ENCODE measurements around the gene KLHL28.

KLHL28 gene, protein sequence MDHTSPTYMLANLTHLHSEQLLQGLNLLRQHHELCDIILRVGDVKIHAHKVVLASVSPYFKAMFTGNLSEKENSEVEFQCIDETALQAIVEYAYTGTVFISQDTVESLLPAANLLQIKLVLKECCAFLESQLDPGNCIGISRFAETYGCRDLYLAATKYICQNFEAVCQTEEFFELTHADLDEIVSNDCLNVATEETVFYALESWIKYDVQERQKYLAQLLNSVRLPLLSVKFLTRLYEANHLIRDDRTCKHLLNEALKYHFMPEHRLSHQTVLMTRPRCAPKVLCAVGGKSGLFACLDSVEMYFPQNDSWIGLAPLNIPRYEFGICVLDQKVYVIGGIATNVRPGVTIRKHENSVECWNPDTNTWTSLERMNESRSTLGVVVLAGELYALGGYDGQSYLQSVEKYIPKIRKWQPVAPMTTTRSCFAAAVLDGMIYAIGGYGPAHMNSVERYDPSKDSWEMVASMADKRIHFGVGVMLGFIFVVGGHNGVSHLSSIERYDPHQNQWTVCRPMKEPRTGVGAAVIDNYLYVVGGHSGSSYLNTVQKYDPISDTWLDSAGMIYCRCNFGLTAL

DNA sequence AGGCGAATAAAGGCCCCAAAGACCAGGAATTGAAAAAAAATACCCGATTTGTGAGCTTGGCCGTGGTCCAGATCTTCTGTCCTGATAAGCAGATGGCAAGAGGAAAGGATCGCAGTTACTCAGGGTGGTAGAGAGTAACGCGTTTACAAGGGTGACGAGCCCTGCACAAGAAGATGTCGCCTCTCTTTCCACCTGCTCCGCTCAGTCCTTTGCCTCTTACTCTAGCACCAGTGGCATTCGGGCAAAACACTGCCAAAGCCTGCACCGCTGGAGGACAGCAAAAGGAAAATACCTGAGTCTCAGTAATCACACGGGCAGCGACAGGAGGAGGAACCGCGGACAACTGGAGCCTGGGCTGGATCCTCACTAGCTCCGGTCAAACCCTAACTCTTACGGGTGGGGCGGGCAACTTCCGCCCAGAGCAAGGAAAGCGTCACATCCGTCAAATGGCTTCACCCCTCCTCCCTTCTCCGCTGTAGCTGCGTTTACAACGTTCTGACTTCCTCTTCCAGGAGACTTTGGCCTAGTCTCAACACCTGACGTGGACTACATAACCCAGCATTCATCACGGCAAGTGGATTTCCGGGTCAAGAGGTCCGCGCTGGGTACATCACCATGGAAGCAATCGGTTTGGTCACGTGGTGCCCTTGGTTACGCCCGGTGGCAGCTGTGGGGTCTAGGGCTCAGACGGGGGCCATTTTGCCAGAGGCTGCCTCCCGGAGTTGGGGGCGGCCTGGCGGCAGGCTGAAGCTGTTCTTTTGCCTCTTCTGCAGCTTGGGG lies at the start of gene KLHL28, which contains the start of gene TOGARAM1:
Gene KLHL28, minus strand, starts transcription at position 394 of the 780 bp plus-strand sequence. CDS start 16,019 bp downstream, outside the sequence.
Gene TOGARAM1, plus strand, starts transcription at position 637 of the 780 bp plus-strand sequence. CDS start 232 bp downstream, outside the sequence.
- DNase-seq, result peak; percentile 100

DNA sequence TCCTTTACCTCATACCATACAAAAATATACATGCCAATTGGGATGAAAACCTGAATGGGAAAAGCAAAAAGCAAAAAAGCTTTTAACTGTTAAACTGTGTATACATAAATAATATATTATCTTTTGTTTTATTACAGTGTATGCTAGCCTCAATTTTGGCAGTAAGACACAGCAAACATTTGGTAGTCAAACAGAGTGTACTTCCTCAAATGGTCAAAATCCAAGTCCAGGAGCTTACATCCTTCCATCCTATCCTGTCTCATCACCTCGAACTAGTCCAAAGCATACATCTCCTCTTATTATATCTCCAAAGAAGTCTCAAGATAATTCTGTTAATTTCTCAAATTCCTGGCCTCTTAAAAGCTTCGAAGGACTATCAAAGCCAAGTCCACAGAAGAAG lies 42.2 kb upstream of the KLHL28 start:
- DNase-seq, result no peak

DNA sequence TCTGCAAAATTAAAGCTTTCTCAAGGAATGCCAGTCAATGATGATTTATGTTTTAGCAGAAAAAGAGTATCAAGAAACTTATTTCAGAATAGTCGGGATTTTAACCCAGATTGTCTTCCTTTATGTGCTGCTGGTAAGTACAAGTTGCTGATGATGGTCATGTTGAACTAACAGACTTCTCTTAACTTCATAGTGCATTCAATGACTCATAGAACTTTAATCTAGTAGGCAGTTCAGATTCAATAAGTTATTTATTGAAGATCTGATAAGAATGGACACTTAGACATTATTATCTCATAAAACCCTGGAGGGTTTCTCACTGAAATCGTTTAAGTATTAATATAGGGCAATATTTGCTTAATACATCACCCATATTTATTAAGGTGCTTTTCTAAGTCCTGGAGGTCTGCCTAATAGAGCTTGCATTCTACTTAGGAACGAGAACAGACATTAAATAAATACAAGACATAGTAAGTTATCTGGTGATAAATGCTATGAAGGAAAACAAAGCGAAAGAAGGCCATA lies 34.1 kb upstream of the KLHL28 start:
- DNase-seq, result no peak

DNA sequence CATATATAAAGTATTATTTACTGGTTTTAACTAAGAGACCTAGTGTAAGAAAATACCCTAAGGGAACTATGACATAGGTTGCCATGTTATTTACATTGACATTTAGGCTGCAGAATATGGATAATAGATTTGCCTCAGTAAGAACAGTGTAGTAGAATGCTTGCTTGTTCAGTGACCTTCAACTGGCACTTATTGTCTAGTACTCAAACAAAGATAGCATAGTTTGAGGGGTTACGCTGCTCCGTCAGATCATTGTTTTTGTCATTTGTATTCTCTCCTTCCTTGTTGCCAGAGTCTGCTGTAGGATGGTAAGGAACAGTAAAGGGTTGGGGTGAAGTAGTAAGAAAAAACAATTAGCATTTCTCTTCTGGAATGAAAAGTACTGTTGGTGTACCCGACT lies 33.4 kb upstream of the KLHL28 start:
- DNase-seq, result no peak

DNA sequence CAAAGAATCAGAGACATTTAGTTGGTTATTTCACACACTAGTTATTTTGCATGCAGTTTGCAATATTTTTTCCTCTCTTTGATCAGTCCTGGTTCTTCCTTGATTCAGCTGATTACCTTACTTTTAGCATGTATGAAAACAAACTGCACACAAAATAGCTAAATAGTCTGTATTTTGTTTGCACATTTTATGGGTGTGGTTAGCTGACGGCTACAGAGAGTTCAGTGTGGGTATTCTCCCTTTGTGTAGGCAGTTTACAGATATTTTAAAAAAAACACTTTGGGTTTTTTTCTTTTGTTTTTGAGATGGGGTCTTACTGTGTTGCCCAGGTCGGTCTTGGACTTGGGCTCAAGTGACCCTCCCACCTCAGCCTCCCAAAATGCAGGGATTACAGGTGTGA lies 28.8 kb upstream of the KLHL28 start:
- DNase-seq, result no peak

DNA sequence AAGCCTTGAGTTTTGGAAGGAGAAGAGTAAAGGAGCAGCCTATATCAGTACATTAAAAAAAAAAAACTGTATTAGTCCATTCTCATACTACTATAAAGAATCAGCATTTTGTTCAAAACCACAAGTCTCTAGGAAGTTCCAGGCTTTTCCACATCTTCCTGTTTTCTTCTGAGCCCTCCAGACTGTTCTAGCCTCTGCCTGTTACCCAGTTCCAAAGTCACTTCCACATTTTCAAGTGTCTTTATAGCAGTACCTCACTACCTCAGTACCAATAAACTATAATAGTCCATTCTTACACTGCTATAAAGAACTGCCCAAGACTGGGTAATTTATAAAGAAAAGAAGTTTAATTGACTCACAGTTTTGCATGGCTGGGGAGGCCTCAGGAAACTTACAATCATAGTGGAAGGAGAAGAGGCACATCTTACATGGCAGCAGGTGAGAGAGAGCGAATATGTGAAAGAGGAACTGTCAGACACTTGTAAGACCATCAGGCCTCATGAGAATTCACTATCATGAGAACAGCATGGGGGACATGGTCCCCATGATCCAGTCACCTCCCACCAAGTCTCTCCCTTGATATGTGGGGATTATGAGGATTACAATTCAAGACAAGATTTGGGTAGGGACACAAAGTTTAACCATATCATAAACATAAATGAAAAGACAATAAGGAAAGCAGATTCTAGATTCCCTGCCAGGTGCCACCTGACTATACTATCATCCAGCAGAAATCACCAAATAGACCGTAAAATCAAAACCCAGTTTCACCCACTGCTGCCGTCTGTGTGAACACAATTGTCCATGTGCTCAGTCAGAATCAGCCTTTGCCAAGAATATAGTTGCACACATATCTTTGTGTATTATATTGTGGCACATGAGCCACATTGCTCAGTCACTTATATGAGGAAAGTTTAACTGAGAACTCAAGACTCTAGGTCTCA lies 28.0 kb upstream of the KLHL28 start:
- DNase-seq, result no peak

DNA sequence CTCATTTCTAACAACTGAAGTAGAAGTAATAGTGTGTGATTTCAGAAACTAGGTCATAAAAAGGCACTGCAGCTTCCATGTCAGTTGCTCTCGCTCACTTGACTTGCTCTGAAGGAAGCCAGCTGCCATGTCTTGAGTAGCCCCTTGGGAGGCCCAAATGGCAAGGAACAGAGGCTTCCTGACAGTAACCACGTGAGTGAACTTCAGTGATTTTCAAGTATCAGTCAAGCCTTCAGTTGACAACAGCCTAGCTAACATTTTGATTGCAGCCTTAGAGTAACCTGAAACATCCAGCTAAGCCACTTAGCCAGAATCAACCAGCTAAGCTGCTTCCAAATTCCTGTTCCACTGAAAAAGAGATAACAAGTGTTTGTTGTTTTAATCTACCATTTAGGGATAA lies 26.9 kb upstream of the KLHL28 start:
- DNase-seq, result no peak

DNA sequence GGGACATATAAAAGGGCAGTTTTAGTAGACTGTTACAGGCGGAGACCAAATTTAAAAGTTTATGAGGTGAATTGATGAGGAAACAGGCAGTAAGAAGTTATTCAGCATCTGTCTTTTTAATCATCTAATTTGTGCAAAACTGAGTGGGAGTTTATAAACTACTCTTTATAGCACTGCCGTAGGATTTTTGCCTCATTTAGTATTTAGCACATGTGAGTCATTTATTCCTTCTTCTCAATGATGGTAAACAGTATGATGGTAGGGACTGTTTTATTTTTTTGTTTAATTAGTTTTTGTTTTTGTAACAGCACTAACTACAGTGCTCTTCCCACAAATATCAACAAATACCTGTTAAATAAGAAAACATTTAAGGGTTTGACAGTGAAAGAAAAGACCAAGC lies 20.8 kb upstream of the KLHL28 start:
- DNase-seq, result no peak

DNA sequence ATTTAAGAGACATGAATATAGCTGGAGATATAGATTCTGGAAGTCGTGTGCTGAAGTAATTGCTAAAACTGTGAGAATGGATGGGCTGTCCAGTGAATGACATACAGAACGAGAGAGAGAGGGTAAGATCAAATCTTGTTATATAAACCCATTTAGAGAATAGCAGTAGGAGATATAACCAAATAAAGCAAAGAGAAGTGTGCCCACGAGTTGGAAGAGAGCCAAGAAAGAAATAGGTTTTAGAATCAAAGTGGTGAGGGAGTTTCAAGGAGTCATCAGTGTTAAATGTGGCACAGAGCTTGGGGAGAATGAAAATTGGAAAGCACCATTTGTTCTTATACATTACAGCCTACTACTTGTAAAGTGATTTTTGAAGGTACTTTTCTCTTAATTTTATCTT lies 19.5 kb upstream of the KLHL28 start:
- DNase-seq, result no peak

DNA sequence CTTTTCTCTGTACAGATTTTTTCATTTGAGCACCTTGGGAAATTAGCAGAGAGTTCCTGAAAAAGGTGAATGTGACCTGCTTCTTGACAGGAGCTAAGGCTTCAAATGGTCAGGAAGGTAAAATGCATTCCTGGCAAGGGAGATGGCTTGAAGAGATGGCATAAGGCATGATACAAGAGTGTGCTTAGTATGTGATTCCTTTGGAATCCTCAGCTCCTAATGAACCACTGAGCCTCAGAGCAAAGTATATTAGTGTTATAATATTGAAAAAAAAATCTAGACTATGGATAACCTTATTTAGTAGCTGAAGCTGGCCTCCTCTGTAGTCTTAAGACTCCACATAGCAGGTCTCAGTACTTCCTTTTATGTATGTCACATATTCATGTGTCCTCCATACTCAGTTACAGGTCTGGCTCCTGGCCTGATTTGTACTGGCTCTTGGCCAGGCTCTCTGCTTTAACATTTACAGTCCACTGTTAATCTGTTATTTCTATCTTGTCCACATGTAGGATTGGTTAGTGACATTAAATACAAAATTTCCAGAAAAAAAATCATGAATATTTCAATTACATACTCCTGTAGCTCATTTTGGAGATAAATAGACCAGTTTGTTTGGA lies 18.1 kb upstream of the KLHL28 start:
- no peak for DNase-seq

DNA sequence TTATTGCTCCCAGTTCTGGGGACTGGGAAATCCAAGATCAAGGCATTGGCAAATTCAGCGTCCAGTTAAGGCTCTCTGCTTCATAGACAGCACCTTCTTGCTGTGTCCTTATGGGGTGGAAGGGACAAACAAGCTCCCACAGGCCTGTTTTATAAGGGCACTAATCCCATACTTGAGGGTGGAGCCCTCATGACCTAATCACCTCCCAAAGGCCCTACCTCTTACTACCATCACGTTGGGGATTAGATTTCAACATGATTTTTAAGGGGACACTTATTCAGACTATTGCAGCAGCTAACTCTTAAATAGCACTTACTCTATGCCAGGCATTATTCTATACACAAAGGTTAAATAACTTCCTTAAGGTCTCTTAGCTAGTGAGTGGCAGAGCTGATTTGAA lies 17.5 kb upstream of the KLHL28 start:
- DNase-seq, result no peak

DNA sequence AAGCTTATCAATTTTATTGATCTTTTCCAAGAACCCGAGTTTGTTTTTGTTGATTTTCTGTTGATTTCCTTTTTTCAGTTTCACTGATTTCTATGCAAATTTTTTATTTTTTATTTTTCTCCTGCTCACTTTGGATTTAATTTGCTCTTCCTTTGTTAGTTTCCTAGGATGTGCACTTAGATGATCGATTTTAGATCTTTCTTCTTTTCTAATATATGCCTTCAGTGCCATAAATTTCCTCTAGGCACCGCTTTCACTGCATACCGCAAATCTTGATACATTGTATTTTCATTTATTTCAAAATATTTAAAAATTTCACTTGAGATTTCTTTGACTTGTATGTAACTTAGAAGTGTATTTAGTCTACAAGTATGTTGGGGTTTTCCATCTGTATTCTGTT lies 9.7 kb upstream of the KLHL28 start:
- DNase-seq, result no peak

DNA sequence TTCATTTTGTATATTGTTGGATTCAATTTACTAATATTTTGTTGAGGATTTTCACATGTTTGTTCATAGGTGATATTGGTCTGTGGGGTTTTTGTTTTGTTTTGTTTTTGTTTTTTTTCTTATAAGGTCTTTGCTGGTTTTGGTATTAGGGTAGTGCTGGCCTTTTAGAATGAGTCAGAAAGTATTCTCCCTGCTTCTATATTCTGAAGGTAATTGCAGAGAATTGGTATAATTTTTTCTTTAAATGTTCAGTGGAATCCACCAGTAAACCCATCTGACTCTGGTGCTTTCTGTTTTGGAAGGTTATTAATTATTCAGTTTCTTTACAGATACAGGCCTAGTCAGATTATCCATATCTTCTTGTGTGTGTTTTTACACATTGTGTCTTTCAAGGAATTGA lies 9.2 kb upstream of the KLHL28 start:
- DNase-seq, result no peak

DNA sequence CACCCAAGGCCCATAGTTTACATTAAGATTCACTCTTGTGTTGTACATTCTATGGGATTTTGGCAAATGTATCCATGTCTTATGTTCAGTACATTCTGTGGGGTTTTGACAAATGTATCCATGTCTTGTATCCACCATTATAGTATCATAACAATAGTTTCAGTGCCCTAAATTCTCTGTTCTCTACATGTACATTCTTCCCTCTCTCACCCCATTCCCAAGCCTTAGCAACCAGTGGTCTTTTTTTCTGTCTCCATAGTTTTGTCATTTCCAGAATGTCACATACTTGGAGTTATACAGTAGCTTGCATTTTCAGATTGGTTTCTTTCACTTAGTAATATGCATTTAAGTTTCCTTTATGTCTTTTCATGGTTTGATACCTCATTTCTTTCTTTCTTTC lies 7.0 kb upstream of the KLHL28 start:
- no peak for DNase-seq

DNA sequence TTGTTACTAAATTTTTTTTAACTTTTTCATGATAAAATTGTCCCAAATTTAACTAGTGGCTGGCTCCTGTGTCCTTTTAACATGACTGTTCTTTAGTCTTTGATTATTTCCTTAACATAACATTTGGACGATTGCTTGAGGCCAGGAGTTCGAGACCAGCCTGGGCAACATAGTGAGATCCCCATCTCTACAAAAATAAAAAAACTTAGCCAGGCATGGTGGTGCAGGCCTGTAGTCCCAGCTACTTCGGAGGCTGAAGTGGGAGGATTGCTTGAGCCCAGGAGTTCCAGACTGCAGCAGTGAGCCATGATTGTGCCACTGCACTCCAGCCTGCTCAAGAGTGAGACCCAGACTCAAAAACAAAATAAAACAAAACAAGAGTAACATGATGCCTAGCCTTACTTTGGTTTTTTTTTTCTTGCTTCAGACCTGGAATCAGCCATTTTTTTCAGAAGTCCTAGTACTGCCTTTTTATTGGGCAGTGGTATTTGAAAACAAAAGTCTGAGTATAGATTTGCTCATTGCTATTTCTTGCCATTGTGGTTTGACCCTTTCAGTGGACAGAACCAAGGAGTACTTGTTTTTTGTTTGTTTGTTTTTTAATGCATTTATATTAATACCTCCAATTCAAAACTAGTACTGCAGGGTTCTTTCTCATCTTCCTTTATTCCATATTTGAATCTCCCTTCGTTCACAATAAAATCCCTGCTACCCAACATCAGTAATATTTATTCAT lies 5.0 kb upstream of the KLHL28 start:
- no peak for DNase-seq

DNA sequence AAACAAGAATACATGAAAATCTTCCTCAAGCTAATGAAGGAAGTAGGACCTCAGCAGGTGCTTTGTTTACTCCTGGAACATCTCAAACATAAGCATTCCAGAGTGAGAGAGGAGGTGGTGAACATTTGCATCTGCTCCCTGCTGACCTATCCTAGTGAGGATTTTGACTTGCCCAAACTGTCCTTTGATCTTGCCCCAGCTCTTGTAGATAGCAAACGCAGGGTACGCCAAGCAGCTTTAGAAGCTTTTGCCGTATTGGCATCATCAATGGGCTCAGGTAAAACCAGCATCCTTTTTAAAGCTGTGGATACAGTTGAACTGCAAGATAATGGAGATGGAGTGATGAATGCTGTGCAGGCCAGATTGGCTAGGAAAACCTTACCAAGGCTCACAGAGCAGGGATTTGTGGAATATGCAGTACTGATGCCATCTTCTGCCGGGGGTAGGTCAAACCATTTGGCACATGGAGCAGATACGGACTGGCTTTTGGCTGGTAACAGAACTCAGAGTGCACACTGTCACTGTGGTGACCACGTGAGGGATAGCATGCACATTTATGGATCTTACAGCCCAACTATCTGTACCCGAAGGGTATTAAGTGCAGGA lies 2.1 kb upstream of the KLHL28 start:
- no peak for DNase-seq

DNA sequence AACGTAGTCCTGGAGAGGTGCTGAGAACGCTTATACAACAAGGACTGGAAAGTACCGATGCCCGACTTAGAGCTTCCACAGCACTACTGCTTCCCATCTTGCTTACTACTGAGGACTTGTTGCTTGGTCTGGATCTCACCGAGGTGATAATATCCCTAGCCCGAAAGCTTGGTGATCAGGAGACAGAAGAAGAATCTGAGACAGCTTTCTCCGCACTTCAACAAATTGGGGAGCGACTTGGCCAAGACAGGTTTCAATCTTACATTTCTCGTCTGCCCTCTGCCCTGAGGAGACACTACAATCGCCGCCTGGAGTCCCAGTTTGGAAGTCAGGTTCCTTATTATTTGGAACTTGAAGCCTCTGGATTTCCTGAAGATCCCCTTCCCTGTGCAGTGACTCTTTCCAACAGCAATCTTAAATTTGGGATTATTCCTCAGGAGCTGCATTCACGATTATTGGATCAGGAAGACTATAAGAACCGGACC lies 1.3 kb upstream of the KLHL28 start:
- DNase-seq, result no peak

DNA sequence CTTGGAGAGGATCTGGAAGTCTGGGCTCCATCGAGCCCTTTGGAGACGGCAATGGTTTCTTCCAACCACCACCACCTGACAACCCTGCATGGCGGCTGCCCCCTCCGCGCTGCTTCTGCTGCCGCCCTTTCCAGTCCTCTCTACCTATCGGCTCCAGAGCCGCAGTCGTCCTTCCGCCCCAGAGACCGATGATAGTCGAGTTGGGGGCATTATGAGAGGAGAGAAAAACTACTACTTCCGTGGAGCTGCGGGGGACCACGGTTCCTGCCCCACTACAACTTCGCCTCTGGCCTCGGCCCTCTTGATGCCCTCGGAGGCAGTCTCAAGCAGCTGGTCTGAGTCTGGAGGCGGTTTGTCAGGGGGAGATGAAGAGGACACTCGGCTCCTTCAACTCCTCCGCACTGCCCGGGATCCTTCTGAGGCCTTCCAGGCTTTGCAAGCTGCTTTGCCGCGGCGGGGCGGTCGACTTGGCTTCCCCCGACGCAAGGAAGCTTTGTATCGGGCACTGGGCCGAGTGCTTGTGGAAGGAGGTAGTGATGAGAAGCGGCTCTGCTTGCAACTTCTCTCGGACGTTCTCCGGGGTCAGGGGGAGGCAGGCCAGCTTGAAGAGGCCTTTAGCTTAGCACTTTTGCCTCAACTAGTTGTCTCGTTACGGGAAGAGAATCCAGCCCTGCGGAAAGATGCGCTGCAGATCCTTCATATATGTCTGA lies 742 bp upstream of the KLHL28 start:
- DNase-seq, result peak; percentile 82

DNA sequence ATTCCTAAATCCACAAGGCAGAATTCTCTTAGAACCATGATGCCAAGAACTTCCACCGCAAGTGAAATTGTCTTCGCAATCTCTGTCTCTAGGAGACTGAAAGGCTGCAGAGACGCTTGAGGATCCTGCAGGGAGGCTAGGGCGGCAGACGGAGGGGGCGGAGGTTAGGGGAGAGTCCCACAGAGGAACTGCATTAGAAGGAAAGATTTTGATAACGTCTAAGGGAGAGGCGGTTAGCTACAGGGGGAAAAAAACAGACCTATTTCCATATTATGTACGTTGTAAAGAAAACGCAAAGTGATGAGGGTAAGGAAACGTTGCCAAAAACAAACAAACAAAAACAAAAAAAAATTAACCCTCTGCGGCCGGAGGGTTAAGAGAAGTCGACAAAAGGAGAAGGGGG lies 595 bp downstream of the KLHL28 start:
- peak; percentile 5 for DNase-seq

DNA sequence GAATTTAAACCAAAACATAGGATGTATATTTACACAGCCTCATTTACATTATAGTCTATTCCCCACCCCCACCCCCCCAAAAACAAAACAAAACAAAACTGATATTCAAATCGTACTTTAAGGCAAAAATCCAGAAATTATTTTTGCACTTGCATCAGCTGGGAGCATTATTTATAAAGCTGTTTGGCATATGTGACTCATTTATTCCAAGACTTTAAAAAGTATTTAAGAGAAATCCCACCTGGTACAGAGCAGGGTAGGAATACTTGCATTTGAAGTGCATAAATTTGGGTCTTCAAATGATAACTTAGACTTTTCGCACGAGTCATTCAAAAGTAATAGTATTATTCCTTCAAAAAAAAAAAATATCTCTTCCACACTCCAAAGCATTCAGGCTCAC lies 1.1 kb downstream of the KLHL28 start:
- no peak for DNase-seq

Data from NCI-H1092 (cell line).